ENCODE data around the gene ANKRD53. TPM values are rescaled to one million over a fixed set of nuclear protein-coding genes. Genes with fewer than 3 reads are reported as not detected.

Gene ANKRD53
- total and polyA plus RNA-seq, 7 experiments from 2014 or later: 0.21 to 1.5 (median 0.63) TPM; not detected in 3

DNA sequence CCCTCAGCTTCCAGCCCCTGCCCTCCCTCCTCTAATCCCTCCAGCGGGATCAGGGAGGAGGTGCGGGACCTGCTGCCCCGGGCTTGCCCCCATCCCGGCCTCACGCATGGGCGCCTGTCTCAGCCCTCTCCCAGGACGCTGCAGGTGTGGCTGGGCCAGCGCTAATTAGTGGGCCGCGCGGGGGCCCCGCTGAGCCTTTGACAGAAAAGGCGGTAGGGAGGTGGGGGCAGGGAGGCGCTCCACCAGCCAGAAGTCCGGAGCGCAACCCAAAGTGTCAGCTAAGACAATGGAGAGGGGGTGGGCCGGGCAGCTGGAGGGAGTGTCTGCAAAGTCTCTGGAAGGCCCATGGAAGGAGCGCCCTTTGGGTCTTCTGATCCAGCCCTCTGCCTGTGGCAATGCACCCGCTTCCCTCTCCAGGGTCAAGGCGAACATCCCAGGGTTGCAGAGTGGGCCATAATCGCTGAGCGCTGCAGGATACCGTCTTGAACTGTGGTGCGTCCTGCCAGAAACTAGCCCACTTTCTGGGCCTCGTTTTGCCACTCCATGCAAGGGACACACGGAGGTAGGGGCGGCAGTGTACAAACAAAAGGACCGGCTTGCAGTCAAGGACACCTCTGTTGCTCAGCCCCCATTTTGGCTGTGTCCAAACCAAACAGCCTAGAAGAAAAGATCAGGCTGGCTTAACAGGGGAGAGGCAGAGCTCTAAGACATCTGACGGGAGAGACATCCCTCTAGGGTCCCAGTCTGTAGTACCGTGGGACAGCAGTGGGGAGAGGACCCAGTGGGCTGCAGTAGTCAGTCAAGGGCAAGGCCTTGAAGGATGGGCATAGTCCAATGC is 39.2 kb upstream of the ANKRD53 start:
- H3K9me3 ChIP-seq (ENCODE audit: control insufficient read depth in 2 of 3, low read length in 3 of 3): no peaks in the 10 kb centered on the region
- H3K4me3 ChIP-seq (ENCODE audit: low read length): no peak overlapping the region
- H3K27ac ChIP-seq (ENCODE audit: low read depth, low read length): no peak overlapping the region
- no peaks in the 10 kb centered on the region for H3K4me1 ChIP-seq (ENCODE audit: control insufficient read depth in 2 of 2, insufficient read depth in 2 of 2, low read length in 2 of 2)
- peaks cover 10 to 16% (median 12%) of the 10 kb centered on the region in 5 donors for H3K27me3 Mint-ChIP-seq
- no peak overlapping the region for H3K4me3 Mint-ChIP-seq
- H3K4me1 Mint-ChIP-seq: no peaks in the 10 kb centered on the region
- DNase-seq (no peak), ATAC-seq (no peak)
- POLR2A ChIA-PET: no interaction called here
- no peaks in the 10 kb centered on the region for H3K27me3 ChIP-seq (ENCODE audit: control insufficient read depth in 2 of 2, insufficient read depth in 2 of 2, low read length in 2 of 2)
- H3K36me3 ChIP-seq (ENCODE audit: control insufficient read depth in 2 of 3, insufficient read depth in 3 of 3, low read length in 3 of 3): no peaks in the 10 kb centered on the region
- H3K9me3 Mint-ChIP-seq: no peaks in the 10 kb centered on the region
- H3K36me3 Mint-ChIP-seq: no peaks in the 10 kb centered on the region
- no peak overlapping the region for H3K27ac Mint-ChIP-seq
- intact Hi-C loops (cut with micrococcal nuclease): no loop called here
- CTCF ChIA-PET: interaction anchor here (0.8 kb wide), 1 partner anchor 149 kb away, joined by 3 read pairs; the partner anchor contains the start of gene FIGLA

DNA sequence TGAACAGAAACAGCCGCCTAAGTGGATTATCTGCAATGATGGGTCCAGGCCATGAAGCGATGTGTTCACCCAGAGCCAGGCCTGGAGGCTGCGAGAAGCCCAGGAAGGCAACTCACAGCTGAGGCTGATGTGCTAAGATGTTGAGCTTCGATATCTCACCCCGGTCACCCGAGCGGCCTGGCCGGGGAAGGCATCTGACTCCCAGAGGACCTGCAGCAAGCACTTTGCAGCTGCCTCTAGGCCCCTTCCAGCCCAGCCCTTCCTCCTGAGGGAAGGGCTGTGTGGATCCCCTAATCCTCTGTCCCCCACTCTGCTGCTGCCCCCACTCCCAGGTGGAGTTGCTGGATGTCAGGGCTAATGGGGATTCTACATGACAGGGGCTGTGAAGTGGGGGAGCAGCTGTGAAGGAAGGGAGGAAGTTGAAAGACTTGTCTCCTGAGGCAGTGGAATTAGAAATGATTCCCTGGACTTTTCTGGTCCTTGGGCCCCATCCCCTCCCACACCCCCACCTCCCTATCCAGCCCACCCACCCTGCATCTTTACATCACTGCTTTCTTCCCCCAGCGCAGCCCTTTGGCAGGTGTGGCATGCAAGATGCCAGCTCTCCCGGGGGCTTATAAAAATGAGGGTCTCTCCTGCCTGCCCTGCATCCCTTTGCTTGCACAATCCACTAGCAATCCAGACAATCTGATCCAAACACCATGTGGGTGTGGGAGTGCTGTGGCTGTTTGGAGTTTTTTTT is 38.4 kb upstream of the ANKRD53 start:
- H3K27ac ChIP-seq (ENCODE audit: low read depth, low read length): no peak overlapping the region
- Mint-ChIP-seq H3K36me3 (no peaks in the 10 kb centered on the region), H3K27me3 (peaks cover 8 to 16% (median 13%) of the 10 kb centered on the region in 5 donors), H3K4me3 (no peak overlapping the region), H3K9me3 (no peaks in the 10 kb centered on the region), H3K27ac (no peak overlapping the region), H3K4me1 (no peaks in the 10 kb centered on the region)
- no peaks in the 10 kb centered on the region for H3K9me3 ChIP-seq (ENCODE audit: control insufficient read depth in 2 of 3, low read length in 3 of 3)
- no peaks in the 10 kb centered on the region for H3K36me3 ChIP-seq (ENCODE audit: control insufficient read depth in 2 of 3, insufficient read depth in 3 of 3, low read length in 3 of 3)
- no peaks in the 10 kb centered on the region for H3K27me3 ChIP-seq (ENCODE audit: control insufficient read depth in 2 of 2, insufficient read depth in 2 of 2, low read length in 2 of 2)
- intact Hi-C loops (cut with micrococcal nuclease): loop anchor here in 1 of 2 donors (10.0 kb wide), 1 partner anchor 285 kb away; no protein-coding TSS in a partner anchor
- DNase-seq (no peak), ATAC-seq (no peak)
- no peak overlapping the region for H3K4me3 ChIP-seq (ENCODE audit: low read length)
- CTCF ChIA-PET: no interaction called here
- POLR2A ChIA-PET: no interaction called here
- no peaks in the 10 kb centered on the region for H3K4me1 ChIP-seq (ENCODE audit: control insufficient read depth in 2 of 2, insufficient read depth in 2 of 2, low read length in 2 of 2)

DNA sequence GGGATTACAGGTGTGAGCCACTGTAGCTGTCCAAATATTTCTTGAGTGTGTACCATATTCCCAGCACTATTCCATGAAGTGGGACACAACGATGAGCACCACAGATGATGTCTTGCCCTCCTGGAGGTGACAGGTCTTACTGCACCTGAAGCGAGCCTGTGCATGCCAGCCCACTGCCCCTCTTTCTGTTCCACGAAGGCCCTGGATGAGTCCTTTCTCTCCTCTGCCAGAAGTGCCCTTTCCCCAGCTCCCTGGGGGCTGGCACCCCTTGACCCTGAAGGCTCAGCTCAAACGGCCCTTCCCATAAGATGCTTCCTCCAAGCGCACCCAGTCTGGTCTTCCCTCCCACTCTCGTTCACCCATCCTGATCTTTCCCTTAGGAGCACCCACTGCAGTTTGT is 37.2 kb upstream of the ANKRD53 start:
- ATAC-seq (no peak), DNase-seq (no peak)

DNA sequence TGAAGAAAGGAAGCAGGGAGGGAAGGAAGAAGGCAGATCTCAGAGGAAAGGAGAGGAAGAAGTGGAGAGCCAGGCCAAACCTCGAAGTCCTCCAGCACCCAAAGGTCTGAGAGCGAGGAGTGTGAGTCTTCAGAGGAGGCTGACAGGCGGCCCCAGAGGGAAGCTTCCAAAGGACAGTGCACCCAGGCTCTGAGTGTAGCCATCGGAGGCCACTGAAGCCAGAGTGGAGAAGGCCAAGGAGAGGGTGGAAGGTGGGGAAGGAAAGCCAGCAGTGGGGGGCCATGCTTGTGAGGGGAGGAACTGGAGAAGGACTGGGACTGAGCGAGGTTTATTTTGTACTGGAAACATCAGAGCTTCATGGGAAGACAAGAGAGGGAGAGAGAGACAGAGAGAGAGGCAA is 36.7 kb upstream of the ANKRD53 start:
- no peak overlapping the region for H3K4me3 ChIP-seq (ENCODE audit: low read length)
- H3K4me1 Mint-ChIP-seq: peaks cover 0 to 1% (median under 1%) of the 10 kb centered on the region in 7 donors
- no peak overlapping the region for H3K27ac Mint-ChIP-seq
- H3K9me3 ChIP-seq (ENCODE audit: control insufficient read depth in 2 of 3, low read length in 3 of 3): no peaks in the 10 kb centered on the region
- no peaks in the 10 kb centered on the region for H3K27me3 ChIP-seq (ENCODE audit: control insufficient read depth in 2 of 2, insufficient read depth in 2 of 2, low read length in 2 of 2)
- H3K36me3 Mint-ChIP-seq: no peaks in the 10 kb centered on the region
- no peaks in the 10 kb centered on the region for H3K9me3 Mint-ChIP-seq
- H3K27ac ChIP-seq (ENCODE audit: low read depth, low read length): no peak overlapping the region
- ChIA-PET CTCF (no interaction called here), POLR2A (interaction anchor here (0.7 kb wide), 1 partner anchor 22 kb away, joined by 3 read pairs; no protein-coding TSS in a partner anchor)
- H3K36me3 ChIP-seq (ENCODE audit: control insufficient read depth in 2 of 3, insufficient read depth in 3 of 3, low read length in 3 of 3): no peaks in the 10 kb centered on the region
- ATAC-seq: no peak
- no peak overlapping the region for H3K4me3 Mint-ChIP-seq
- intact Hi-C loops (cut with micrococcal nuclease): loop anchor here in 1 of 2 donors (10.0 kb wide), 1 partner anchor 287 kb away; no protein-coding TSS in a partner anchor
- H3K27me3 Mint-ChIP-seq: peaks cover 5 to 18% (median 11%) of the 10 kb centered on the region in 5 donors
- no peak for DNase-seq
- H3K4me1 ChIP-seq (ENCODE audit: control insufficient read depth in 2 of 2, insufficient read depth in 2 of 2, low read length in 2 of 2): no peaks in the 10 kb centered on the region

More for the DNA sequence above, 37.2 kb upstream of the ANKRD53 start:
- Mint-ChIP-seq H3K36me3 (no peaks in the 10 kb centered on the region), H3K27ac (no peak overlapping the region), H3K4me3 (no peak overlapping the region), H3K9me3 (no peaks in the 10 kb centered on the region), H3K4me1 (no peaks in the 10 kb centered on the region), H3K27me3 (peaks cover 4 to 17% (median 11%) of the 10 kb centered on the region in 5 donors)
- CTCF ChIA-PET: interaction anchor here (0.7 kb wide), 1 partner anchor 23 kb away, joined by 7 read pairs; no protein-coding TSS in a partner anchor
- no peaks in the 10 kb centered on the region for H3K4me1 ChIP-seq (ENCODE audit: control insufficient read depth in 2 of 2, insufficient read depth in 2 of 2, low read length in 2 of 2)
- intact Hi-C loops (cut with micrococcal nuclease): loop anchor here in 1 of 2 donors (10.0 kb wide), 1 partner anchor 286 kb away; no protein-coding TSS in a partner anchor
- H3K27ac ChIP-seq (ENCODE audit: low read depth, low read length): no peak overlapping the region
- POLR2A ChIA-PET: no interaction called here
- H3K4me3 ChIP-seq (ENCODE audit: low read length): no peak overlapping the region
- H3K36me3 ChIP-seq (ENCODE audit: control insufficient read depth in 2 of 3, insufficient read depth in 3 of 3, low read length in 3 of 3): no peaks in the 10 kb centered on the region
- no peaks in the 10 kb centered on the region for H3K9me3 ChIP-seq (ENCODE audit: control insufficient read depth in 2 of 3, low read length in 3 of 3)
- no peaks in the 10 kb centered on the region for H3K27me3 ChIP-seq (ENCODE audit: control insufficient read depth in 2 of 2, insufficient read depth in 2 of 2, low read length in 2 of 2)

DNA sequence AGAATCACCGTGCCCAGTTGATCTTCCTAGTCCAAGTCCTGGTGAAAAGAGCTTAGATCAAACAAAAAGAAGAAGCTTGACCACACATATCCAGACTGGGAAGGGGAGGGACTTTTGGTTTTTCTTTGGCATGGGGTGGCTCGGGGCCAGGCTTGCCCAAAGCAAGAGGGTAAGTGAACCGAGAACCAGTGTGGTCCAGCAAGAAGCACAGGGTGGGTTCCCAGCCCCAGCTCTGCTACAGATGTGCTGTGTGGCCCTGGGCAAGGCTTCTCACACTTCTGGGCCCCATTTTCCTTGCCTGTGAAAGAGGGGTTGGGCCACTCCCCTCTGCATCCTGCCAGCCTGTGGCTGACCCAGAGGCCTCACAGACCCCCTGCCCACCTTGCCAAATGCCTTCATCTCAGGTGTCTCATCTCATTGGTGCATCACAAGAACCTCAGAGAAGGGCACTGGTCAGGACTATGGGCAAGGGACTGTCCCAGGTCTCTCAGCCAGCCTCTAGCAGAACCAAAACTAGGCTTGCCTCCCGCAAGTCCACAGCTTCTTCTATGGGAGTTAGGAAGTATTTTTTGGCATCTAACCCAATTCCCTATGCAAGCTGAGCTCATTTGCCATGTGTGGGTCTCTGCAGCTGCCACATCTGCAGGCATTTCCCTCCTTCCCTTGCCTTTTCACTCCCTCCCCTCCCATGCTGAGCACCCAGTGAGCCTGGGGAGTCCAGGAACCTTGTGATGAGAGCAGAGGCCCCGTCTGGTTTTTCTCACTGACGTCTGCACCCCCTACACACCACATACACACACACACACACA is 35.8 kb upstream of the ANKRD53 start:
- peaks cover 8 to 22% (median 11%) of the 10 kb centered on the region in 5 donors for H3K27me3 Mint-ChIP-seq
- no peaks in the 10 kb centered on the region for H3K9me3 ChIP-seq (ENCODE audit: control insufficient read depth in 2 of 3, low read length in 3 of 3)
- intact Hi-C loops (cut with micrococcal nuclease): loop anchor here in 1 of 2 donors (10.0 kb wide), 1 partner anchor 288 kb away; no protein-coding TSS in a partner anchor
- no peaks in the 10 kb centered on the region for H3K9me3 Mint-ChIP-seq
- ChIA-PET CTCF (interaction anchor here (0.6 to 1.6 kb wide), 4 partner anchors 11 to 614 kb away, joined by 3 to 6 read pairs (median 4); partner anchors contain the start of gene FIGLA), POLR2A (interaction anchor here (0.7 kb wide), 1 partner anchor 23 kb away, joined by 3 read pairs; no protein-coding TSS in a partner anchor)
- peaks cover 0 to 8% (median 5%) of the 10 kb centered on the region in 7 donors for H3K4me1 Mint-ChIP-seq
- no peak overlapping the region for H3K27ac ChIP-seq (ENCODE audit: low read depth, low read length)
- no peak overlapping the region for H3K27ac Mint-ChIP-seq
- ATAC-seq: no peak
- no peaks in the 10 kb centered on the region for H3K27me3 ChIP-seq (ENCODE audit: control insufficient read depth in 2 of 2, insufficient read depth in 2 of 2, low read length in 2 of 2)
- no peak overlapping the region for H3K4me3 Mint-ChIP-seq
- H3K36me3 Mint-ChIP-seq: no peaks in the 10 kb centered on the region
- no peak for DNase-seq
- no peak overlapping the region for H3K4me3 ChIP-seq (ENCODE audit: low read length)
- H3K4me1 ChIP-seq (ENCODE audit: control insufficient read depth in 2 of 2, insufficient read depth in 2 of 2, low read length in 2 of 2): no peaks in the 10 kb centered on the region
- no peaks in the 10 kb centered on the region for H3K36me3 ChIP-seq (ENCODE audit: control insufficient read depth in 2 of 3, insufficient read depth in 3 of 3, low read length in 3 of 3)
